Memory B cell (primary cell): ENCODE data around the gene SLC9A9.

Experiments used
- ATAC-seq: fragments of 150-1000 bp; cut with Tn5 transposase; 2 replicates; pipeline ENCODE4 v1.10.0; 2021; ENCODE audit warnings: low read depth, mild to moderate bottlenecking, moderate library complexity
- DNase-seq, 2 donors: peaks; one replicate each; pipeline ENCODE4 v3.0.0; 2022; ENCODE audit warnings: low spot score in 2 of 2
- H3K27ac Mint-ChIP-seq: one replicate; pipeline ENCODE4 v1.8.0; 2022; ENCODE audit warnings: mild to moderate bottlenecking, moderate library complexity, mixed read lengths
- H3K27me3 Mint-ChIP-seq: one replicate; pipeline ENCODE4 v1.8.0; 2022; ENCODE audit warnings: mixed read lengths
- H3K36me3 Mint-ChIP-seq: one replicate; pipeline ENCODE4 v1.8.0; 2022; ENCODE audit warnings: mild to moderate bottlenecking, mixed read lengths
- H3K4me1 Mint-ChIP-seq: one replicate; pipeline ENCODE4 v1.8.0; 2022; ENCODE audit warnings: mixed read lengths
- H3K4me3 Mint-ChIP-seq: one replicate; pipeline ENCODE4 v1.8.0; 2022; ENCODE audit warnings: mild to moderate bottlenecking, moderate library complexity, mixed read lengths
- H3K9me3 Mint-ChIP-seq: one replicate; pipeline ENCODE4 v1.8.0; 2022; ENCODE audit warnings: mixed read lengths

The SLC9A9 gene

GRCh38 chr3:143668385-143668784 lies 179.9 kb downstream of the SLC9A9 start:
- peaks cover 4% of the 10 kb centered on the region for H3K36me3 Mint-ChIP-seq
- H3K4me1 Mint-ChIP-seq: peaks cover 30% of the 10 kb centered on the region
- peak overlapping the region; percentile 66 for H3K4me3 Mint-ChIP-seq
- DNase-seq (no peak), ATAC-seq (peak; percentile 23)
- H3K27me3 Mint-ChIP-seq: peaks cover 1% of the 10 kb centered on the region
- H3K27ac Mint-ChIP-seq: peak overlapping the region; percentile 83
- peaks cover 3% of the 10 kb centered on the region for H3K9me3 Mint-ChIP-seq

DNA sequence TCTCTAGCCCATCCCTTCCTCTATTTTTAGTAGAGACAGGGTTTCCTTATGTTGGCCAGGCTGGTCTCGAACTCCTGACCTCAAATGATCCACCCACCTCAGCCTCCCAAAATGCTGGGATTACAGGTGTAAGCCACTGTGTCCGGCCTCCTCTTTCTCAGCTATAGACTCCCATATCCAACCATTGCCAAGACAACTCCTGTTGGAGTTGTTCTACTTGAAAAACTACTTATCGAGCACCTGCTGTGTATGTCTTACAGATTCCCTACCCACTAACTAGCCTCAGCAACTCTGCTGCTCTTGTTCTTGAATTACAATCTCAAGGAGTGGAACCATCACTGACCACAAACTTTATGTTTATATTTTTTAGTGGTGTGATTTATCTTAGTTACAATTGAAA lies 186.6 kb downstream of the SLC9A9 start:
- Mint-ChIP-seq H3K27ac (no peak overlapping the region), H3K9me3 (peaks cover 1% of the 10 kb centered on the region)

GRCh38 chr3:143658861-143659260 lies 189.4 kb downstream of the SLC9A9 start:
- Mint-ChIP-seq H3K4me3 (no peak overlapping the region), H3K4me1 (no peaks in the 10 kb centered on the region), H3K9me3 (peaks cover 1% of the 10 kb centered on the region), H3K27ac (no peak overlapping the region), H3K27me3 (peaks cover 1% of the 10 kb centered on the region), H3K36me3 (peaks cover 8% of the 10 kb centered on the region)
- ATAC-seq (no peak), DNase-seq (no peak)

More for the DNA sequence above, 186.6 kb downstream of the SLC9A9 start:
- H3K4me3 Mint-ChIP-seq: no peak overlapping the region
- peaks cover 10% of the 10 kb centered on the region for H3K36me3 Mint-ChIP-seq
- no peak for ATAC-seq
- no peaks in the 10 kb centered on the region for H3K4me1 Mint-ChIP-seq
- peaks cover 1% of the 10 kb centered on the region for H3K27me3 Mint-ChIP-seq
- no peak for DNase-seq

- Mint-ChIP-seq H3K4me1 (no peaks in the 10 kb centered on the region), H3K9me3 (no peaks in the 10 kb centered on the region), H3K36me3 (peaks cover 6% of the 10 kb centered on the region), H3K27ac (no peak overlapping the region), H3K27me3 (no peaks in the 10 kb centered on the region), H3K4me3 (no peak overlapping the region)
- DNase-seq: no peak
- ATAC-seq: no peak
These were observed 190.2 kb downstream of the SLC9A9 start for GRCh38 chr3:143658116-143658515.

- DNase-seq (no peak), ATAC-seq (no peak)
- peaks cover 7% of the 10 kb centered on the region for H3K36me3 Mint-ChIP-seq
- H3K9me3 Mint-ChIP-seq: no peaks in the 10 kb centered on the region
- no peaks in the 10 kb centered on the region for H3K4me1 Mint-ChIP-seq
- H3K27ac Mint-ChIP-seq: no peak overlapping the region
- H3K27me3 Mint-ChIP-seq: no peaks in the 10 kb centered on the region
- no peak overlapping the region for H3K4me3 Mint-ChIP-seq
These were observed 190.9 kb downstream of the SLC9A9 start for GRCh38 chr3:143657391-143657790.

DNA sequence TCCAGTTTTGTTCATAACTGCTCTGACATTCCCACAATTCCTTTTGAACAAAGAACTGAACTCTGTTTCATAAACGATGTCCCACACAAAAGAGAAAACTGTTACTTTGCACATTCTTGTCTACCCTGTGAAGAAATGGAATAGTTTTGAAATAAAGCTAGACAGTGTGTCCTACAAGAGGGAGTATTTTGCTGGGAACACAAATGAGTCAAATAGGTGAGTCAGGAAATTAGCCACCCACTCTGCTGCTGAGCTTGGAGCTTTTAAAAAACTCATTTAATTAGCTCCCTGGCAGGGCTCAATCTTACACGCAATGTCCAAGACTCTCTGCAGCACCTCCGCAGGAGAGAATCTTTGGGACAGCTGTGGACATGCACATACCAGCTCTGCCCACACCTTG lies 193.4 kb downstream of the SLC9A9 start:
- no peak for DNase-seq
- Mint-ChIP-seq H3K27me3 (no peaks in the 10 kb centered on the region), H3K27ac (no peak overlapping the region), H3K9me3 (no peaks in the 10 kb centered on the region), H3K4me1 (no peaks in the 10 kb centered on the region), H3K36me3 (peaks cover 11% of the 10 kb centered on the region), H3K4me3 (no peak overlapping the region)
- no peak for ATAC-seq

DNA sequence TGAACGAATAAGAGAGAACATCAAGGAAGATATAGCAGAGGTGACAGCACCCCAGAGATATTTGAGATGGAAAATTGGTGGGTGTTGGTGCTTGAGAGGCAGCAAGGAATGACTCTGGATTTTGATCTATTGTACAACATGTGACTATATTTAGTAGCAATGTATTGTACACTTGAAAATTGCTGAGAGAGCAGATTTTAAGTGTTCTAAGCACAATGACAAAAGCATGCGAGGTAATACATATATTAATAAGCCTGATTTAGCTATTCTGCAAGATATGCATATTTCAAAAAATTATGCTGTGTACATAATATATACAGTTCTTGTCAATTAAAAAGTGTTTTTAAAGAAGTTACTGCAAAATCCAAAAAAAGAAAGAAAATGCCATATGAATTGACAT lies 194.3 kb downstream of the SLC9A9 start:
- ATAC-seq (no peak), DNase-seq (no peak)
- Mint-ChIP-seq H3K27me3 (no peaks in the 10 kb centered on the region), H3K4me1 (no peaks in the 10 kb centered on the region), H3K36me3 (peaks cover 12% of the 10 kb centered on the region), H3K4me3 (no peak overlapping the region), H3K9me3 (no peaks in the 10 kb centered on the region), H3K27ac (no peak overlapping the region)

DNA sequence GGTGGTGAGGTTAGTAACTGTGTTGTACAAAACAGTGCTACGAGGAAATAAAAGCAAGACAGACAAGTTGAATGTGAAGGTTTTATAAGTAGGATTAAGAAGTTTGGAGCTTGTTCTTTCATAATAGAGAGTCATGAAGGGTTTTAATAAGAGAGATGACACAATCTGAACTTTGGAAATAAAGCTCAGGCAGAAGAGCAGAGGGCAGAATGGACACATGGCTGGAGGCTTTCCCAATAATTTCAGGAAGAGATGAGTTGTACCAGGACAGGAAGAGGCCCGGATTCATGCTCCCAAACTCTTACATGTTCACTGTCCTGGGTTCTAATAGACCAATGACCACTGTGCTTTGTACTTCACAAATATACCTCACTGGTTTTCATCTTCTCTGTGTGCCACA lies 194.8 kb downstream of the SLC9A9 start:
- Mint-ChIP-seq H3K9me3 (no peaks in the 10 kb centered on the region), H3K4me3 (no peak overlapping the region), H3K4me1 (no peaks in the 10 kb centered on the region), H3K27me3 (no peaks in the 10 kb centered on the region), H3K36me3 (peaks cover 12% of the 10 kb centered on the region), H3K27ac (no peak overlapping the region)
- DNase-seq: no peak
- ATAC-seq: no peak

DNA sequence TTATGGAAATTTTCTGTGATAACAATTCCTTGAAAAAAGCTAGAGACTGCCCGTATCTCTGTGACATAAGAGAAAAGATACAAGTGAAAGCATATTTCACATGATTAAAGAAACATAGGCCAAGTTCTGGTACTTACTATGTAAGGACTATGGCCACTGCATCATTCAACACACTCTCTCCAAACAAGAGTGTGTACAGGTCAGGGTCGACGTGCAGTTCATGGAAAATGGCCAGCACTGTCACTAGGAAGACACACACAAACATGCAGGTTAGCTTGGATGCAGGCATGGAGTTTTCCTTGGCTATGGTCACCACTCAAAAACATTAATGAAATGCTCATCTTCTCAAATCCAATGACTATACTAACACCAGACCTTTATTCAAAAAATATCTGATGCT lies 196.2 kb downstream of the SLC9A9 start:
- Mint-ChIP-seq H3K9me3 (no peaks in the 10 kb centered on the region), H3K27me3 (no peaks in the 10 kb centered on the region), H3K27ac (no peak overlapping the region), H3K4me1 (no peaks in the 10 kb centered on the region), H3K36me3 (peaks cover 12% of the 10 kb centered on the region), H3K4me3 (no peak overlapping the region)
- DNase-seq (no peak), ATAC-seq (no peak)

DNA sequence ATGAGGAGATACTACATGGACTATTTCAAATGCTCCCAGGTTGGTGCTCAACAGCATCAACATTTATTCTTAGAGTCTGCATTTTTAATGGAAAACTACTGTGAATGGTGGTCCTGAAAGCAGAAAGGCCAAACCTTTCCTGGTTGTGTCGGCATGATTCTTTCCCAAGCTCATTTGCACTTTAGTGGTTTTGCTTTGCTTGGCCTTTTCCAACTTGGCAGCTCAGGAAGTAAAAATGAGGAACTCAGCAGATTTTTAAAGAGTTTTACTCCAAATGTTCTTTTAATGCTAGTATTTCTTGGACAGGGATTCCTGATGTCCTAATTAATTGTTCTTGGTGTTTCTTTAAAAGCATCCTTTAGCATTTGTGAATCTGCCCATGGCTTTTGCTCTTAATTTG lies 197.4 kb downstream of the SLC9A9 start:
- Mint-ChIP-seq H3K27ac (no peak overlapping the region), H3K27me3 (no peaks in the 10 kb centered on the region), H3K9me3 (no peaks in the 10 kb centered on the region), H3K4me3 (no peak overlapping the region), H3K36me3 (peaks cover 12% of the 10 kb centered on the region), H3K4me1 (no peaks in the 10 kb centered on the region)
- ATAC-seq (no peak), DNase-seq (no peak)

DNA sequence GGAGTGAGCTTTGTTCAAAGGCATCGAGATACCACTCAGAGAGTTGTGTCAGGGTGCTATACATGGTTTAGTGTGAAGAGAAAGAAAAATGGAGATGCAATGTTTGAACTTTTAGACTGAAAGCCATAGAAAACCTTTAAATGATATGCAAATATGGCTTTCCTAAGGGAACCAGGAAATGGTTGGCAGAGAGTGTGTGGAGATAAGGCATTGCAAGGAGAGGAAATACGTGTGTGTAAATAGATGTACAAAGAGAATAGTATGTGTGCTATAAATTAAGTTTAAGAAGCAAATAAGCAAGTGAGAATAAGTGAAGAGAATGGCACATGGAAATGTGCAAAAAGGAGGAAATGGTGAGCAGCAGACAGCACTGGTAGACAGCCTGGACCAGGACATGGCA lies 198.1 kb downstream of the SLC9A9 start:
- no peak for DNase-seq
- Mint-ChIP-seq H3K27ac (no peak overlapping the region), H3K4me3 (no peak overlapping the region), H3K9me3 (no peaks in the 10 kb centered on the region), H3K36me3 (peaks cover 12% of the 10 kb centered on the region), H3K27me3 (no peaks in the 10 kb centered on the region), H3K4me1 (no peaks in the 10 kb centered on the region)
- no peak for ATAC-seq

DNA sequence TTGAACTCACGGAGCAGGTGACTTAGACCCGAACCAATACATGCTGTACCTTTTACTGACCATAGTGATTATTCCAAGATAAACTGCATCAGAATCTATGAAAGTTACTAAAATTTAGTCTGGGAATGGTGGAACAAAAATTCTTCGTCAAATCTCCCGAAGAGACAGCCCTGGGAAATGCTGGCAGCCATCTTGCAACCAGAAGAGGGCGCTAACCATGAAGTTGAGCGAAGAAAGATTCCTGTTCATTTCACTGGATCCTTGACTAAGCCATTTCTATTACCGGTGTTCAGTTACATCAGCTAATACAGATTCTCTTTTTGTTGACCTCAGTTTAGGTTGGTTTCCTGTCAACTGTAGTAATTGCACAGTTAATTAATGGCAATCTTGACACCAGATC lies 199.6 kb downstream of the SLC9A9 start:
- DNase-seq: no peak
- ATAC-seq: no peak
- Mint-ChIP-seq H3K4me3 (no peak overlapping the region), H3K27me3 (no peaks in the 10 kb centered on the region), H3K27ac (no peak overlapping the region), H3K4me1 (peaks cover 3% of the 10 kb centered on the region), H3K36me3 (peaks cover 12% of the 10 kb centered on the region), H3K9me3 (no peaks in the 10 kb centered on the region)

DNA sequence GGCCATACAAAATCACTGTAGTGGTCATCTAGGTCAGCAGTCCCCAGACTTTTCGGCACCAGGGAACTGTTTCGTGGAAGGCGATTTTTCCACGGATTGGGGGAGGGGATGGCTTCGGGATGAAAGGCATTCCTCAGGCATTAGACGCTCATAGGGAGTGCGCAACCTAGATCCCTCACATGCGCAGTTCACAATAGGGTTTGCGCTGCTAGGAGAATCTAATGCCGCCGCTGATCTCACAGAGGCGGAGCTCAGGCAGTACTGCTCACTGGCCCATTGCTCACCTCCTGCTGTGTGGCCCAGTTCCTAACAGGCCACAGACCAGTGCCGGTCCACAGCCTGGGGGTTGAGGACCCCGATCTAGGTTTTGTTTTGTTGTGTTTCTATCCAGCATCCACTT lies 200.1 kb downstream of the SLC9A9 start:
- DNase-seq (no peak), ATAC-seq (no peak)
- Mint-ChIP-seq H3K36me3 (peaks cover 12% of the 10 kb centered on the region), H3K4me3 (no peak overlapping the region), H3K27me3 (no peaks in the 10 kb centered on the region), H3K9me3 (no peaks in the 10 kb centered on the region), H3K27ac (no peak overlapping the region), H3K4me1 (peaks cover 3% of the 10 kb centered on the region)

DNA sequence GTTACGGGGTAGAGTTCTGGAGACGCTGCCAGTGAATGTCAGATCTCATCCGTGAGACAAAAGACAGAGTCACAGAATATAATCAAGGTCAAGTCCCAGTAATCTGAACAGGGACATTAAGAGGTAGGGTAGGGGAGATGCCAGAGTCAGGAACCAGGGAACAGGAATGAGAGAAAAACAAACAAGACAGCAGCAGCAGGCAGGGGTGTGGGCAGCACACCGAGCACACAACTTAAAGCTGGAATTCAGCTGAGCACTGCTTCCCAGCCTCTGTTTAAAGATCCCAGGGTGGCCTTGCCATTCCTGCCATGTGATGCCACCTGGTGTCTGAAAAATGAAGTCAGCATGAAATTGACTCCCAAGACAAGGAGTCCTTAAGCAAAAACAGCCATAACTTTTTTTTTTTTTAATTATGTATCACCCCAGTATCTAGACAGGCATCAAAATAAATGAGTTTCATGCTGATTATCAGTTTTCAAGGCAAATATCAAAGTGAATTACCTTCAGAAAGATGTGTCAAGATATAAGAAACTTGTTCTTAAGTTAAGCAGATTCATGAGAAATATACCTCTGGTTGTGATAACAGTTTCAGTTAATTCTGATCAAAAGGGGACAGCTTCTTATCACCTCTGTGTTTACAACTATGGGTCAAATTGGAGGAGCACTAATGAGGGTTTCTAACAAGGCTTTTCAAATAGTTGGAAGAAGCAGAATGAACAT lies 203.7 kb downstream of the SLC9A9 start:
- peaks cover 3% of the 10 kb centered on the region for H3K4me1 Mint-ChIP-seq
- H3K9me3 Mint-ChIP-seq: peaks cover 3% of the 10 kb centered on the region
- H3K4me3 Mint-ChIP-seq: no peak overlapping the region
- peak overlapping the region; percentile 54 for H3K27ac Mint-ChIP-seq
- DNase-seq (peak in 1 of 2 donors; percentile 11), ATAC-seq (no peak)
- peaks cover 11% of the 10 kb centered on the region for H3K36me3 Mint-ChIP-seq
- no peaks in the 10 kb centered on the region for H3K27me3 Mint-ChIP-seq

DNA sequence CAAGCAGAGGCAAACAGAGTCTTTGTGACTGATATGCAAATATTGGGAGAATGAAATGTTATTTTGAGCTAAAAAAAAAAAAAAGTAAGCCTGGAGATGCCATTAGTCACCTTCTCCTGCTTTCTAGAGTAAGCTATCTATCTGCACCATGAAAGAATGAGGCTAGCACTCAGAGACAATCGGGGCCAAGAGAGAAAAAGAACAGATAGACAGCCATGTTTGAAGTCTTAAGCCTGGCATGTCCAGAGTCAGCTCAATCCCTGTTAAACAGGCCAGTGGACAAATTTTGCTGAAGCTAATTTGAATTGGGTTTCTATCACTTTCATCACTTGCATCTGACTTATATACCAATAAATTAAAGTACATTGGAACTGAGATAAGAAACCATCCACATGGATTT lies 204.4 kb downstream of the SLC9A9 start:
- H3K4me3 Mint-ChIP-seq: no peak overlapping the region
- peaks cover 3% of the 10 kb centered on the region for H3K9me3 Mint-ChIP-seq
- H3K27ac Mint-ChIP-seq: peak overlapping the region; percentile 54
- peaks cover 3% of the 10 kb centered on the region for H3K4me1 Mint-ChIP-seq
- H3K27me3 Mint-ChIP-seq: no peaks in the 10 kb centered on the region
- ATAC-seq (no peak), DNase-seq (no peak)
- peaks cover 12% of the 10 kb centered on the region for H3K36me3 Mint-ChIP-seq
